Muscle of back (tissue), 11 donors: Measurements from ENCODE around the gene C8G. TPM values are rescaled to one million over a fixed set of nuclear protein-coding genes. Genes with fewer than 3 reads are reported as not detected.

ENCODE experiments used
- DNase-seq, 3 donors: peaks; one replicate each; pipeline versions ENCODE4 v3.0.0 to v3.0.0-alpha.2; 2013
- polyA plus RNA-seq, 10 donors: library from polyadenylated mRNA; unstranded; fragments of 120-200 nt; gene quantifications; one replicate each; pipeline ENCODE4 v1.2.1, GENCODE V29; 2013; ENCODE audit not compliant: insufficient read length in 10 of 10

C8G gene
- polyA plus RNA-seq, 10 donors: 0.29 to 1.0 (median 0.51) TPM; not detected in 1

DNA sequence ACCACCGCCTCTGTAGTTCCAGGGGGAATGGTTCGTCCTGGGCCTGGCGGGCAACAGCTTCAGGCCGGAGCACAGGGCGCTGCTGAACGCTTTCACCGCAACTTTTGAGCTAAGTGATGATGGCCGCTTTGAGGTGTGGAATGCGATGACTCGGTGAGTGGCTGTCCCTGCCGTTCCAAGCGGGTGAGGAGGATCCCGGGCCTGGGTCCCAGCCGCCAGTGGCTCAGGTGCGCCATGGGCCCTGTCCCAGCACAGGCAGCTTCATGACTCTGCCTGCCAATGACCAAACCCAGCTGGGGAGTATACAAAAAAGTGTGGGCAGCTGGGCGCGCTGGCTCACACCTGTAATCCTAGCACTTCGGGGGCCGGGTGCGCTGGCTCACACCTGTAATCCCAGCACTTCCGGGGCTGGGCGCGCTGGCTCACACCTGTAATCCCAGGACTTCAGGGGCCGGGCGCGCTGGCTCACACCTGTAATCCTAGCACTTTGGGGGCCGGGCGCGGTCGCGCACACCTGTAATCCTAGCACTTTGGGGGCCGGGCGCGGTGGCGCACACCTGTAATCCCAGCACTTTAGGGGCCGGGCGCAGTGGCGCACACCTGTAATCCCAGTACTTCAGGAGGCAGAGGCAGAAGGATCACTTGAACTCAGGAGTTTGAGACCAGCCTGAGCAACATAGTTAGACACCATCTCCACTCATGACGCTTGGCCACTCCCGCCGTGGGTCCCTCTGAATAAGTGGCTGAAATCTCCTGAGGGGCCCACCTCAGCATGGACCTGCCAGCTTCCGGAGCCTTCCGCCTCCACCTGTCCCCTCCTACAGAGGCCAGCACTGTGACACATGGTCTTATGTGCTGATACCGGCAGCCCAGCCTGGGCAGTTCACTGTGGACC lies 8.1 kb downstream of the C8G start:
- DNase-seq: no peak

DNA sequence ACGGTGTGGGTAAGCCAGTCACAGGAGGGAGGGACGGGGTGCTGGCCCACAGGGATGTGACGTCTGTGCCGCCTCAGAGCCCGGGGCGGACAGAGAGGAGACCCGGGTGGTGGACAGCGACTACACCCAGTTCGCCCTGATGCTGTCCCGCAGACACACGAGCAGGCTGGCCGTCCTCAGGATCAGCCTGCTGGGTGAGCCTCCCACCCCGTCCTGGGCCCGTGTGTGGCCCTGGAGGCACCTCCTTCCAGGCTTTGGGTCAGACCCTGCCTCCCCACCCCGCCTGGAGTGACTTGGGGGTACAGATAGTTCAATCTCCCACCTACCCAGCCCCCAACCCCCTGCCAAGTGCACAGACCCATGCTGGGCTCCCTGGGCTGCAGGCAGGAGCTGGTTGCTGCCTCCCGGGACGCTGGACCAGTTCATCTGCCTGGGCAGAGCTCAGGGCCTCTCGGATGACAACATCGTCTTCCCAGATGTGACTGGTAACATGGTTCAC lies 8.8 kb downstream of the C8G start:
- no peak for DNase-seq

DNA sequence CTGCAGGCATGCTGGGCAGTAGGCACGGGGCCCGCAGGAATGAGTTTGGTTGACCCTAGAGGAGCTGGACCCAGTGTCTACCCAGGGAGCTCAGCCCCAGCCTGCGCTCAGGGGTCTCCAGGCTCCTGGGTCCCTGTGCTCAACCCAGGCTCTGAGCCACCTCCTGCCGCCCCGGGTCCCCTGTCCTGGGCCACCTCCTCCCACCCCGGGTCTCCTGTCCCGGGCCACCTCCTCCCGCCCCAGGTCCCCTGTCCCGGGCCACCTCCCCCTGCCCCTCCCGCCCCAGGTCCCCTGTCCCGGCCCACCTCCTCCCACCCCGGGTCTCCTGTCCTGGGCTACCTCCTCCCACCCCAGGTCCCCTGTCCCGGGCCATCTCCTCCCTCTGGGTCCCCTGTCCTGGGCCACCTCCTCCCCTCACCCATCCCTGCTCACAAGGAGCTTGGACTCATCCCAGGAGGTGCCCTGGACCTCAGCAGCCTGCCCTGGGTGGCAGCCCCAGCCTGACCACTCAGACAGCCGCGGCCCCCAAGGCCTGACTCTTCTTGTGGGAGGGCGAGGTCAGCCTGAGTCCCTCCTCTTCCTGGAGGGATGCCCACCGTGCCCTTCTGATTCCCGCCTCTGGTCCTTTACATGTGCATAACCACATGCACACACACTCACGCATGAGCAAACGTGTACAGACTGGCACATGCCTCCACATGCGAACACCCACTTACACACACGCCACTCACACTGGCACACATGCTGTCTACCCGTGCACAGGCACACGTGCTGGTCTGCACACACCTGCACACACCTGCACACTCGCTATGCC lies 9.4 kb downstream of the C8G start:
- DNase-seq: no peak

DNA sequence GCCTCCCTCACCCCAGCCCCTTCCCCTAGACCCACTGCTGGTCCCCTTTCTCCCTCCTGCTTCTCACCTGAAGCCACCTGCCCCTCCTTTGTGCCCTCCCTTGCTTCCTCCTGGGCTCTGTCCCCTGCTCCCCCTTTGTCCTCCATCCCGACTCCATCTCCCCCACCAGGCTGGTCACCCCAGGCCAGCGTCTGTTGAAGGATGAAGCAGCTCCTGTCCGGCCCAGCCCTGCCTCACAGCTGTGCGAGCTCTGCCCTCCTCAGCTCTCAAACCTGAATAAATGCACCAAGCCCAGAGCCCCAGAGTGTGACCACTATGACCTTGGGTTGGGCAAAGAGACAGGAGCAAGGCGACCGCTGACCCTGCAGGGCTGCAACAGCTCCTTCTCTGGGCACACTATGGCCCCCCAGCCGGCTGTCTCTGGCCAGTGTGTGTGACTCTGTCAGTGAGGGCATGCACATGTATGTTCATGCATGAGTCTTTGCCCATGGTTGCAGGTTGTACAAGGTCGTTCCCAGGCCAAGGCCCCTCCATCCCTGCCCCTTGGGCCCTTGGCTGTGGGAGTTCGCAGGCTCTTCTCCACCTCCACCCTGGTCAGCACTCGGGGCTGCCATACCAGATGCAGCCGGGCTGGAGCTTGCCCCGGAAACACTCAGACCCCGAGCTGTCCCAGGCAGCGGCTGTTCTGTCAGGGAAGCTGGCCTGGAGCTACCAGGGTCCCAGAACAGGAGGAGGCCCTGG lies 10.3 kb downstream of the C8G start:
- no peak for DNase-seq

DNA sequence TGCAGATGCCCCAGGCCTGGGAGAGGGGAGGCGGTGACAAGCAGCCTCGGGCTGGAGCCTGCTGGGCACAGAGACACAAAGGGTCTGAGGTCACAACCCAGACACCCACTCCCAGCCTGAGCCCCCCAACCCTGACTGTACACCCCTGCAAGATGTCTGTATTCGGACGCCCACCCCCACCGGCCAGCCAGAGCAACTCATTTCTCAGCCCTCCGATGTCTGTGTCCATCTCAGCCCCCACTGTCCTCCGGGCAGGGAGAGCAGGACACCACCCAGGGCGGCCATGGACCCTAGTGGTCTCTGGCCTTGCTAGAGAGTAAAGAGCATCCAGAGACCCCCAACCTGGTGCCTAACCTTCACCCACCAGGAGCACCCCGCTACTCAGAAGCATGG lies 10.9 kb downstream of the C8G start:
- DNase-seq: no peak

DNA sequence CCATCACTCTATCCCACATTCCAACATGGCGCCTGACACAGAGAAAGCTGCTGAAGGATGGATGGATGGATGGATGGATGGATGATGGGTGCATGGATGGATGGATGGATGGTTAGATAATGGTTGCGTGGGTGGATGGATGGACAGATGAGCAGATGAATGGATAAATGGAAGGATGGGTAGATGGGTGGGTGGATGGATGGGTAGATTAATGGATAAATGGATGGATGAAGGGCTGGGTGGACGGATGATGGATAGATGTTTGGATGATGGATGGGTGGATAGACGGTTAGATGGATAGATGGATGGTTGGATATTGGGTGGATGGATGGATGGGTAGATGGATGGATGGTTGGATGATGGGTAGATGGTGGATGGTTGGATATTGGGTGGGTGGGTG lies 11.6 kb downstream of the C8G start:
- DNase-seq: no peak

DNA sequence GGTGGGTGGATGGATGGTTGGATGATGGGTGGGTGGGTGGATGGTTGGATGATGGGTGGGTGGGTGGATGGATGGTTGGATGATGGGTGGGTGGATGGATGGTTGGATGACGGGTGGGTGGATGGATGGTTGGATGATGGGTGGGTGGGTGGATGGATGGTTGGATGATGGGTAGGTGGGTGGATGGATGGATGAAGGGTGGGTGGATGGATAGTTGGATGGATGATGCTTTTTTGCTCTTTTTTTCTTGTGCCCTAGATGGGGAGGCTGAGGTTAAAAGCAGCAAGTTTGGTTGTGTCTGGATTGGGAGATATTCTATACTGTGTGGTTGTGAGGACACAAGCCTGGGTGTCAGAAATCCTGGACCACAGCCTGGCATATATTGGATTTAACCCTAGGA lies 12.4 kb downstream of the C8G start:
- DNase-seq: no peak

GRCh38 chr9:136957901-136958300 lies 12.9 kb downstream of the C8G start:
- DNase-seq: no peak

GRCh38 chr9:136958473-136958872 lies 13.4 kb downstream of the C8G start:
- no peak for DNase-seq

GRCh38 chr9:136958898-136959850 lies 14.1 kb downstream of the C8G start:
- DNase-seq: no peak

DNA sequence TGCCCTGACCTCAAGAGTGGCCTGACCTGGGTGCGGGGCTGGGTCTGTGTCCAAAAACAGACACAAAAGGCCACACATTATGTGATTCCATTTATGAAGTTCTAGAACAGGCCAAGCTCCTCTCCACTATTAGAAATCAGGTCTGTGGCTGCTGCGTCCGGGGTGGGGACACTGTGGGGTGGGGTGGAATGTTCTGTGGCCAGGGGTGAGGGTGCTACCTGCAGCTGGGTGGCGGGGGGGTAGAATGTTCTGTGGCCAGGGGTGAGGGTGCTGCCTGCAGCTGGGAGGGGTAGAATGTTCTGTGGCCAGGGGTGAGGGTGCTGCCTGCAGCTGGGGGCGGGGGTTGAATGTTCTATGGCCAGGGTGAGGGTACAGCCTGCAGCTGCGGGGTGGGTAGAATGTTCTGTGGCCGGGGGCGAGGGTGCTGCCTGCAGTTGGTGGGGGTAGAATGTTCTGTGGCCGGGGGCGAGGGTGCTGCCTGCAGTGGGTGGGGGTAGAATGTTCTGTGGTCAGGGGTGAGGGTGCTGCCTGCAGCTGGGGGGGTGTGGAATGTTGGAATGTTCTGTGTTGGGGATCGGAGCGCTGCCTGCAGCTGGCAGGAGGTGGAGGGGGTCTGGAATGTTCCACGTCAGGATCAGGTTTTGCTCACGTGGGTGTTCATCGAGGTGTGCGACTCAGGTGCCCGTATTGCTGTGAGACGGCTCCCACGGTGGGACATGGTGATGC lies 15.3 kb downstream of the C8G start:
- no peak for DNase-seq

DNA sequence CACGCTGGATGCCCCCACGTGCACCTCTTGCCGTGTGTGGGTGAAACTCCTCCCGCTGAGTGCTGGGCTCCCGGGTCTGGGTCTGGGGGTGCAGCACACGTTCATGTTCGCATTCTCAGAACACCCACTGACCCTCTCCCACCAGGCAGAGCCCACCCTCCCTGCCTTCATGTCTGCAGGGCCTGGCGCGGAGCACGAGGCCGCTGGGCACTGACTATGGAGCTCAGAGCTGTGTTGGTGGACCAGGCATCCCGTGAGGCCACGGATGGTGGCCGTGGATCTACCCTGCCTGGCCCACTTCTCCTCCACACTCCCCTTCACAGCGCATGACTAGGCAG lies 15.9 kb downstream of the C8G start:
- no peak for DNase-seq

DNA sequence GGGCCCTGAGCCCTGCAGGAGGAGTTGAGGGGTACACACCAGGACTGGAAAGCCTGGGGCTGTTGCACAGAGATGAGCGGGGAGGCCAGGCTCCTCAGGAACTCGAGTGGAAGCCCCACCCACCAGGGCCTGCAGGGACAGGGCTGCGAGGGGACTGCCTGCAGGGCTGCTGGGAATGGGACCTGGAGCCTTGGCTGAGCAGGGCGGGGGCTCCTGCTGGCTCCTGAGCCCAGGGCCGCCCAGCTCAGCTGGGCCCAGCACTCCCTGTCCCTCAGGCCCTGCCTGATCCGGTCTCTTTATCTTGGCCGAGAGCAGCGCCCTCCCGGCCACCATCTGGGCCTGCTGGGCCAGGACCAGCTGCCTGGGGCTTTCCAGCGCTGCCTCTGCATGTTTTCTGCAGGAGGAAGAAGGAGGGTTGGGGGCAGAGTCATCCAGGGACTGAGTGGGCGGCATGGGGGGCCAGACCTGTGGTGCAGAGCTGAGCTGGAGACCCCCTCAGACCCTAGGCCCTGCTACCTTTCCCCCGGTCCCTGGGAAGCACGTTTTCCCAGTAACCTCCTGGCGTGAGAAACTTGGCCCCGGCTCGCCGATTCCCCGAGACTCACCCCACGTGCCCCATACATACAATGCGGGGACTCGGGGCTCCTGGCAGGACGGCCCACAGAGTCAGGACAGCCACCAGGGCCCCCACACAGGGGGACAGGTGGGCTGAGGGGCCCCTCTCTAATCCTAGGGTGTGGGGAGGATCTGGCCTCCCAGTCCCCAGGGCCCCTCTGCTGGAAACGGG lies 16.4 kb downstream of the C8G start:
- peak in 1 of 3 donors; percentile 78 for DNase-seq

DNA sequence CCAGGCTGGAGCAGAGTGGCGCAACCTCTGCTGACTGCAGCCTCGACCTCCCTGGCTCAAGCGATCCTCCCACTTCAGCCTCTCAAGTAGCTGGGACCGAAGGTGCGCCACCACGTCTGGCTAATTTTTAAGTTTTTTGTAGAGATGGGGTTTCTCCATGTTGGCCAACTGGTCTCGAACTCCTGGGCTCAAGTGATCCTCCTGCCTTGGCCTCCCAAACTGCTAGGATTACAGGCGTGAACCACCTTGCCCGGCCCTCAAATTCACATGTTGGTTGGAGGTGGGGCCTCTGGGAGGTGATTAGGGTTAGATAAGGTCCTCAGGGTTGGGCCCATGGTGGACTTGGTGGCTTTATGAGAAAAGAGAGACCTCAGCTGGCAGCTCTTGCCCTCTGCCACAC lies 17.1 kb downstream of the C8G start:
- DNase-seq: no peak

DNA sequence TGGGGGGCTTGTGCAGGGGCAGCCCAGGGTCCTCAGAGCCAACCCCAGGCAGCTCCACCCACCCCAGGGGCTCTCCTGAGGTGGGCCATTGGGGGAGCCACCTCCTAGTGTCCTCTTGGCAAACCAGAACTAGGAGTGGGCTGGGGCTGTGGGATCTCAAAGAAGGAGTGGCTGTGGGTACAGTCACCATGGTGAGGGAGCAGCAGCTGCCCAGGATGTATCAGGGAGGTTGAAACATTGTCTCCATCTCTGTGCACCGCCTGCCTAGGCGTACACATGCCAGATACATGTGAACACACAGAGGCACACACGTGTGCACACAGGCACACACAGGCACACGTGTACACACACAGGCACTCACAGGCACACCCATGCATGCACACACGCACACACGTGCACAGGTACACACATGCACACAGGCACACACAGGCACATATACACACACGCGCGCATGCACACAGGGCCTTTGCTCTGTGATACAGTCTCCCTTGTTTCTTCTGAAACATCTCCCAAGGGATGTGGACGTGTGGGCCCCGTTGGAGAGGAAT lies 17.7 kb downstream of the C8G start:
- DNase-seq: no peak

GRCh38 chr9:136963341-136963740 lies 18.3 kb downstream of the C8G start:
- DNase-seq: no peak

- no peak for DNase-seq
Observed at GRCh38 chr9:136963751-136964150, 18.7 kb downstream of the C8G start.

DNA sequence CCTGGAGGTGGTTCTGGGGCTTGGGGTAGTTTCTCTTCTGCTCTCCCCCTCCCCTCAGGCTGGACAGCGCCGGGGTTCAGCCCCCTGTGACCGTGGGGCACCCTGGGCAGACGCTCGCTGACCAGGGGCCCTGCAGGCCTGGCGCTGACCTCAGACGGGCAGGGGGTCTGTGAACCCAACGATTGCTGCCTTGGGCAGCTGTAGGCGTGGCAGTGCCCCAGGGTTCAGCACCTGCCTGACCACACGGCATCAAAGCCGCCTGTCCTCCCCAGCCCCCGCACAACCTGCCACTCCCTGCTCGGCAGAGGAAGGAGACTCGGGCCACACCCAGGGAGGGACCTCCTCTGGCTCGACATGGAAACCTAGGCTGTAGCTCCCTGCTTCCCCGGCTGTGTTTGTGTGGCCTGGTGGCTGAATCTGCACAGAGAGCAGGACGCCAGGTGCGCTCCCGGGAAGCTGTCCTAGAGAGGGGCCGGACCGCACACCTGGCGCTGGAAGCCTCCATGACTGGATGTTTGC lies 19.2 kb downstream of the C8G start:
- no peak for DNase-seq

- no peak for DNase-seq
Observed at GRCh38 chr9:136964833-136965422, 19.9 kb downstream of the C8G start.
